H1 (cell line): ENCODE data around the gene CADM2. TPM values are rescaled to one million over a fixed set of nuclear protein-coding genes. Genes with fewer than 3 reads are reported as not detected.

ENCODE experiments used
- CTCF ChIA-PET: fragments of 300-600 bp; sonication (Branson Sonifier 250); formaldehyde crosslinking; loops from one replicate; lab custom pipeline; 2021; ENCODE audit not compliant: partially characterized antibody; lab: Charles Lee
- POLR2A ChIA-PET: fragments of 300-600 bp; sonication (Branson Sonifier 250); formaldehyde crosslinking; loops from one replicate; lab custom pipeline; 2021; ENCODE audit warnings: inconsistent platforms; ENCODE audit not compliant: partially characterized antibody; lab: Charles Lee
- DNase-seq, 2 experiments: peaks; one replicate each; pipeline versions ENCODE4 v3.0.0 to v3.0.0-alpha.2; 2010 to 2022; ENCODE audit warnings: low spot score in 2 of 2, low read depth in 1 of 2, mixed read lengths in 1 of 2
- FAIRE-seq: peaks from 2 replicates; lab custom pipeline; 2011; peaks lifted over from hg19 to GRCh38; lab: Jason Lieb, UNC
- H2AFZ ChIP-seq: 2 replicates; pipeline ENCODE4 v1.8.1; 2012; ENCODE audit warnings: low read length, inconsistent platforms
- H2AK5ac ChIP-seq: 2 replicates; pipeline ENCODE4 v1.6.1; 2013; ENCODE audit warnings: low read depth, low read length
- H2BK120ac ChIP-seq: replicated peaks from 2 replicates; pipeline ENCODE3; 2013; ENCODE audit warnings: low read depth, low read length, inconsistent platforms
- H2BK12ac ChIP-seq: 2 replicates; pipeline ENCODE4 v1.6.1; 2013; ENCODE audit warnings: low read depth, low read length
- H2BK15ac ChIP-seq: 2 replicates; pipeline ENCODE4 v1.6.1; 2013; ENCODE audit warnings: low read length
- H2BK20ac ChIP-seq: 2 replicates; pipeline ENCODE4 v1.6.1; 2013; ENCODE audit warnings: low read length
- H2BK5ac ChIP-seq: 2 replicates; pipeline ENCODE4 v1.6.1; 2013; ENCODE audit warnings: low read depth, low read length
- H3K14ac ChIP-seq: 2 replicates; pipeline ENCODE4 v1.6.1; 2013; ENCODE audit warnings: inconsistent platforms; ENCODE audit not compliant: insufficient read length
- H3K18ac ChIP-seq: 2 replicates; pipeline ENCODE4 v1.6.1; 2013; ENCODE audit warnings: low read length; ENCODE audit errors: extremely low read depth
- H3K23ac ChIP-seq: 2 replicates; pipeline ENCODE4 v1.6.1; 2013; ENCODE audit warnings: inconsistent platforms; ENCODE audit not compliant: insufficient read length
- H3K23me2 ChIP-seq: 2 replicates; pipeline ENCODE4 v1.6.1; 2013; ENCODE audit warnings: low read depth, low read length
- H3K27ac ChIP-seq: 2 replicates; pipeline ENCODE4 v1.6.1; 2011; ENCODE audit warnings: low read depth, low read length, inconsistent platforms
- H3K27me3 ChIP-seq, 4 experiments: replicated peaks in 1 of 4; 1 replicate in 1 of 4; 2 replicates in 3 of 4; pipeline versions ENCODE4 v1.6.1 to v1.8.1; 2011 to 2013; ENCODE audit warnings: low read length in 3 of 4, mild to moderate bottlenecking in 3 of 4, inconsistent platforms in 2 of 4, mixed read lengths in 2 of 4, moderate library complexity in 1 of 4; ENCODE audit not compliant: control insufficient read depth in 3 of 4, insufficient read depth in 3 of 4; ENCODE audit errors: extremely low read depth in 1 of 4
- H3K36me3 ChIP-seq, 4 experiments: 2 replicates each; pipeline versions ENCODE4 v1.6.1 to v1.8.1; 2011 to 2013; ENCODE audit warnings: mild to moderate bottlenecking in 4 of 4, low read length in 3 of 4, moderate library complexity in 2 of 4, control low read depth in 1 of 4, inconsistent platforms in 1 of 4; ENCODE audit not compliant: insufficient read depth in 4 of 4, control insufficient read depth in 2 of 4
- H3K4ac ChIP-seq: replicated peaks from 2 replicates; pipeline ENCODE3; 2013; ENCODE audit warnings: low read length, low read depth, mixed read lengths, inconsistent platforms; ENCODE audit not compliant: insufficient read length
- H3K4me1 ChIP-seq, 4 experiments: replicated peaks in 1 of 4; 1 replicate in 1 of 4; 2 replicates in 3 of 4; pipeline versions ENCODE4 v1.6.1 to v1.8.1; 2011 to 2013; ENCODE audit warnings: low read length in 3 of 4, inconsistent platforms in 2 of 4, mixed read lengths in 1 of 4; ENCODE audit not compliant: insufficient read depth in 4 of 4, control insufficient read depth in 3 of 4
- H3K4me2 ChIP-seq, 2 experiments: 2 replicates each; pipeline versions ENCODE4 v1.6.1 to v1.8.1; 2011 to 2013; ENCODE audit warnings: low read depth in 2 of 2, low read length in 2 of 2, control low read depth in 1 of 2, inconsistent platforms in 1 of 2, mild to moderate bottlenecking in 1 of 2; ENCODE audit not compliant: insufficient read depth in 1 of 2
- H3K4me3 ChIP-seq, 4 experiments: fragments of 200-600, 300-600 bp in 1 of 4; sonication (generic), shearing (Covaris generic), sonication (Bioruptor Twin) in 1 of 4; 2 replicates each; pipeline versions ENCODE4 v1.5.1 to v1.8.1; 2011 to 2016; ENCODE audit warnings: low read length in 4 of 4, low read depth in 3 of 4, control low read depth in 2 of 4, inconsistent platforms in 2 of 4, mild to moderate bottlenecking in 2 of 4, mixed read lengths in 1 of 4, moderate library complexity in 1 of 4; ENCODE audit not compliant: insufficient read depth in 2 of 4; ENCODE audit errors: extremely low read depth in 1 of 4
- H3K56ac ChIP-seq: replicated peaks from 2 replicates; pipeline ENCODE3; 2013; ENCODE audit warnings: low read depth, mild to moderate bottlenecking, mixed read lengths, low read length, inconsistent platforms; ENCODE audit not compliant: insufficient read length
- H3K79me1 ChIP-seq: 2 replicates; pipeline ENCODE4 v1.6.1; 2013; ENCODE audit warnings: low read depth, low read length, control low read depth
- H3K79me2 ChIP-seq, 2 experiments: 2 replicates each; pipeline versions ENCODE4 v1.6.1 to v1.8.1; 2012 to 2013; ENCODE audit warnings: low read length in 2 of 2, mild to moderate bottlenecking in 2 of 2, inconsistent platforms in 1 of 2; ENCODE audit not compliant: insufficient read depth in 2 of 2, control insufficient read depth in 1 of 2
- H3K9ac ChIP-seq, 4 experiments: replicated peaks in 1 of 4; 1 replicate in 1 of 4; 2 replicates in 3 of 4; pipeline versions ENCODE4 v1.6.1 to v1.8.1; 2011 to 2013; ENCODE audit warnings: low read depth in 3 of 4, low read length in 3 of 4, control low read depth in 2 of 4, mild to moderate bottlenecking in 2 of 4, moderate library complexity in 2 of 4, inconsistent platforms in 1 of 4; ENCODE audit errors: extremely low read depth in 1 of 4
- H3K9me3 ChIP-seq, 2 experiments: 2 replicates each; pipeline versions ENCODE4 v1.6.1 to v1.8.1; 2012 to 2013; ENCODE audit warnings: mild to moderate bottlenecking in 2 of 2, moderate library complexity in 2 of 2, control low read depth in 1 of 2, inconsistent platforms in 1 of 2, low read depth in 1 of 2, low read length in 1 of 2, mixed read lengths in 1 of 2; ENCODE audit not compliant: insufficient read depth in 2 of 2
- H4K20me1 ChIP-seq, 2 experiments: replicated peaks in 1 of 2; 2 replicates each; pipeline versions ENCODE3 to v1.8.1; 2011 to 2013; ENCODE audit warnings: inconsistent platforms in 2 of 2, low read length in 2 of 2, mild to moderate bottlenecking in 1 of 2; ENCODE audit not compliant: insufficient read depth in 2 of 2, control insufficient read depth in 1 of 2
- H4K5ac ChIP-seq: 2 replicates; pipeline ENCODE4 v1.6.1; 2013; ENCODE audit warnings: low read length, low read depth, mixed read lengths, inconsistent platforms; ENCODE audit not compliant: insufficient read length
- H4K8ac ChIP-seq: 2 replicates; pipeline ENCODE4 v1.8.0; 2013; ENCODE audit warnings: mild to moderate bottlenecking, moderate library complexity, low read length, inconsistent platforms; ENCODE audit not compliant: insufficient read depth; ENCODE audit errors: extremely low read depth
- H4K91ac ChIP-seq: replicated peaks from 2 replicates; pipeline ENCODE3; 2013; ENCODE audit warnings: low read length, mixed read lengths, inconsistent platforms; ENCODE audit not compliant: insufficient read length
- CTCF ChIP-seq, 3 experiments: IDR thresholded peaks; 1 replicate in 2 of 3; 2 replicates in 1 of 3; pipeline versions ENCODE4 v1.5.1 to v1.6.1; 2011; ENCODE audit warnings: low read length in 3 of 3, mild to moderate bottlenecking in 3 of 3, inconsistent platforms in 2 of 3, low read depth in 1 of 3, moderate library complexity in 1 of 3; ENCODE audit not compliant: insufficient read depth in 1 of 3; ENCODE audit errors: control extremely low read depth in 1 of 3
- GTF2F1 ChIP-seq: IDR thresholded peaks from 2 replicates; pipeline ENCODE4 v1.6.1; 2012; ENCODE audit warnings: low read depth, low read length, improper control_type of control experiment, borderline replicate concordance
- KDM4A ChIP-seq: IDR thresholded peaks from one replicate; pipeline ENCODE4 v1.7.1; 2012; ENCODE audit warnings: low read depth, mild to moderate bottlenecking, moderate library complexity, low read length, inconsistent platforms; ENCODE audit not compliant: severe bottlenecking
- RBBP5 ChIP-seq: IDR thresholded peaks from 2 replicates; pipeline ENCODE4 v1.7.1; 2012; ENCODE audit warnings: low read depth, mild to moderate bottlenecking, inconsistent platforms, low read length, moderate library complexity, borderline replicate concordance
- SIN3A ChIP-seq, 2 experiments: IDR thresholded peaks in 1 of 2; conservative IDR thresholded peaks in 1 of 2; 2 replicates each; pipeline ENCODE4 v1.6.1; 2011 to 2012; ENCODE audit warnings: low read length in 2 of 2, improper control_type of control experiment in 1 of 2, low read depth in 1 of 2, mild to moderate bottlenecking in 1 of 2
- YY1 ChIP-seq: IDR thresholded peaks from 2 replicates; pipeline ENCODE4 v1.6.1; 2011; ENCODE audit warnings: low read depth, mild to moderate bottlenecking, low read length
- WGBS, 2 experiments: shearing (Covaris generic) in 1 of 2; methylation state at CpG; one replicate each; pipeline versions ENCODE4 v1.1.6 to v1.1.7; 2013 to 2015; ENCODE audit warnings: low lambda C conversion rate in 2 of 2, mixed read lengths in 2 of 2, inconsistent platforms in 1 of 2, low coverage in 1 of 2, missing lambda C conversion rate in 1 of 2; ENCODE audit not compliant: insufficient replicate concordance in 2 of 2, insufficient coverage in 1 of 2, insufficient read length in 1 of 2; ENCODE audit errors: extremely low coverage in 1 of 2, missing lambda C conversion rate in 1 of 2; 5-methylcytosine and 5-hydroxymethylcytosine counted together
- polyA plus RNA-seq, 7 experiments: library from polyadenylated mRNA; depleted of rRNA in 3 of 7; stranded (reverse) in 5 of 7; unstranded in 2 of 7; fragments of >200 nt in 5 of 7; fragments of 200-250 nt in 2 of 7; gene quantifications; 1 replicate in 5 of 7; 2 replicates in 1 of 7; 4 replicates in 1 of 7; pipeline versions ENCODE4 v1.2.1 to v1.2.3, GENCODE V29; 2011 to 2013; ENCODE audit warnings: missing spikeins in 2 of 7, mixed read lengths in 2 of 7
- total RNA-seq: library from RNA; stranded (reverse); fragmentation: NEBNext Ultra II Directional; extraction: Animal tissue kit (Norgen Biotek cat#: 25700); gene quantifications from 2 replicates; pipeline ENCODE4 v1.2.1, GENCODE V29; 2021

CADM2 gene
- total and polyA plus RNA-seq, 2 of the 8 experiments (the other 6 are each of a cell fraction or from before 2014, with no cell fraction given): 14.9 to 20.9 TPM

GRCh38 chr3:85255949-85256348, 297.2 kb downstream of the CADM2 start:
- DNase-seq (no peak), FAIRE-seq (no peak)
- H3K23me2 ChIP-seq: no peaks in the 10 kb centered on the region
- no peak overlapping the region for H3K23ac ChIP-seq
- H3K18ac ChIP-seq: no peak overlapping the region
- H2BK5ac ChIP-seq: no peak overlapping the region
- H3K4ac ChIP-seq: no peak overlapping the region
- POLR2A ChIA-PET: no interaction called here
- H2BK20ac ChIP-seq: no peak overlapping the region
- no peak overlapping the region for H2BK15ac ChIP-seq
- no peaks in the 10 kb centered on the region for H4K20me1 ChIP-seq
- H3K27me3 ChIP-seq: no peaks in the 10 kb centered on the region
- H3K4me2 ChIP-seq: no peak overlapping the region
- no peak overlapping the region for H3K14ac ChIP-seq
- peaks cover 0 to 4% (median 0%) of the 10 kb centered on the region in 4 experiments; a peak in 1 of 7 replicates for H3K4me1 ChIP-seq
- no peak overlapping the region for H4K5ac ChIP-seq
- H3K79me2 ChIP-seq: no peaks in the 10 kb centered on the region
- no peak overlapping the region for H2BK12ac ChIP-seq
- CTCF ChIA-PET: no interaction called here
- 69% methylated on average over 4 of the region's 4 CpGs; no CpG with 5 or more reads in 1 of the 2 experiments for WGBS, 2 experiments
- no peak overlapping the region for H2BK120ac ChIP-seq
- H3K56ac ChIP-seq: no peak overlapping the region
- no peak overlapping the region for H3K27ac ChIP-seq
- no peak overlapping the region for H2AFZ ChIP-seq
- H3K9me3 ChIP-seq: no peaks in the 10 kb centered on the region
- H3K4me3 ChIP-seq: no peak overlapping the region
- H4K91ac ChIP-seq: no peak overlapping the region
- H3K9ac ChIP-seq: no peak overlapping the region
- H3K79me1 ChIP-seq: no peaks in the 10 kb centered on the region
- no peak overlapping the region for H4K8ac ChIP-seq
- H3K36me3 ChIP-seq: no peaks in the 10 kb centered on the region
- H2AK5ac ChIP-seq: no peak overlapping the region
- TF ChIP-seq KDM4A (no peak), CTCF (IDR thresholded peaks at IDR 0.05; ENCODE audit: control extremely low read depth in 1 of 3, insufficient read depth in 1 of 3, low read depth in 1 of 3, low read length in 3 of 3) (no peak), SIN3A (conservative IDR thresholded peaks at IDR 0.05 in 1 of 2, IDR thresholded peaks at IDR 0.05 in 1 of 2; ENCODE audit: low read depth in 1 of 2, low read length in 2 of 2) (no peak), YY1 (no peak), RBBP5 (no peak), GTF2F1 (no peak)
